SK-N-DZ (cell line): Measurements from ENCODE around the gene KCNV2.

Experiments used
- DNase-seq: peaks from one replicate; pipeline ENCODE4 v3.0.0-alpha.2; 2015; ENCODE audit warnings: low spot score

Gene KCNV2

DNA sequence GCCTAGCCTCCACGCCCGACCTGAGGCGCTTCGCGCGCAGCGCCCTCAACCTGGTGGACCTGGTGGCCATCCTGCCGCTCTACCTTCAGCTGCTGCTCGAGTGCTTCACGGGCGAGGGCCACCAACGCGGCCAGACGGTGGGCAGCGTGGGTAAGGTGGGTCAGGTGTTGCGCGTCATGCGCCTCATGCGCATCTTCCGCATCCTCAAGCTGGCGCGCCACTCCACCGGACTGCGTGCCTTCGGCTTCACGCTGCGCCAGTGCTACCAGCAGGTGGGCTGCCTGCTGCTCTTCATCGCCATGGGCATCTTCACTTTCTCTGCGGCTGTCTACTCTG lies 1.4 kb downstream of the KCNV2 start:
- no peak for DNase-seq

DNA sequence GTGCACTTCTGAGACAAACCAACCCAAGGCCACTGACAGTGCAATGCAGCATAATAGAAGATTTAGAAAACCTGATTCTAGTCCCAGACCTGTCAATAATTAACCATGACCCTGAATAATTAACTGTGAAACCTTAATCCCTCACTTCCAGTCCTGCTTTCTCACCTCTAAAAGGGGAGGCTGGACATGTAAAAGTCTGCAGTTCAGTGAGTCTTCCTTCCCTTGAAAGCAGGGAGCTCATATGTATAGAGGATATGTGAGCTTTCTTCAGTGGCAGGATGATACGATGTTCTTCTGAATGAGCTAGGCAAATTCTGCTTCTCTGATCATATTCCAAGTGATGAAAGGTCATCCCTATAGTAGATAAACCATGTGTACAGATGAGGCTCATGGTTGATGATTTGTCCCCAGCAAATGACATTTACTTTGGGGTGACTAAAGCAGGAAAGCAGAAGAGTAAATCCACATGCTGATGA lies 2.9 kb downstream of the KCNV2 start:
- no peak for DNase-seq

DNA sequence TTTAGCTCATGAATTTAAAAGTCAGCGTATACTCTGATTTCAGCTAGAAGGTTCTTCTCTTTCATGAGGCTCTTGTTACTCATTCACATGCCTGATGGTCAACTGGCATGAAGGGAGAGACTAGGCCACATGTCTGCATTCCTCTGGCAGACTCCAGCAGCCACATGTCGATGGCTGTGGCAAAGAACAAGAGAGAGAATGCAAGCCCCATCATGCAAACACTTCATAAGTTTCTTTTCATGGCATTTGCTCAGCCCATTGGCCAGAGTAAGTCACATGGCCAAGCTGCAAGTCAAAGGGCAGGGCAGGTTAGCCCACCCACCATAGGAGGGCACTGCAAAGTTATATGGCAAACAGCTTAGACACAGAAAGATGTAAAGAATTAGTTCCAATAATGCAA lies 5.4 kb downstream of the KCNV2 start:
- peak; percentile 6 for DNase-seq

DNA sequence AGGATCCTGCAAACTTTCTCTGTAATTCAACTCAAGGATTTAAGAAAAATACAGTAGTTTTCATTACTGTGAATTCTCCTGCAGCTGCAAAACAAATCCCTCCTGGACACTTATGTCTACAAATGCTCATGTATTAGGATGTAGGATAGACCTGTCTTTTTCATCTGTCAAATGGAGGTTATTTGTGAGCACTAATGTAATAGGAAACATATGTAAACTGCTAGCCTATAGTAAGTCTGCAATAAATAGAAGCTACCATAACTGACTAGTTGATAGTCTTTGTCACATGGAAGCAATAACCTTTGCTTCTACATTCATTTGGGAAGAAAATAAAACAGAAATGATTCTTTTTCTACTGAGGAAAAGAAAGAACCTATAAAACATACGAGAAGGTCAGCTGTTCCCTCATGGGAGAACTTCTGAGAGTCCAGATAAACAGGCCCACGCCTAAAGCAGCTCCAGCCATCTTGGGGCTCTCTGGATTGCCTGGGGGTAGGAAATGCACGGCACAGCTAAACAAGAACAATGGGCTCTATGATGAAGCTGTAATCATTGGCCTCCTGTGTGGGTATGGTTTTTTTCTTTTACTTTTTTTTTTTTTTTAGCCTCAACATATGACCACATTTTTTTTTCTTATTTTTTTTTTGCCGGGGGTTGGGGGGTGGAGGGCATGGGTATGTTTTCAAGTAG lies 6.2 kb downstream of the KCNV2 start:
- no peak for DNase-seq

DNA sequence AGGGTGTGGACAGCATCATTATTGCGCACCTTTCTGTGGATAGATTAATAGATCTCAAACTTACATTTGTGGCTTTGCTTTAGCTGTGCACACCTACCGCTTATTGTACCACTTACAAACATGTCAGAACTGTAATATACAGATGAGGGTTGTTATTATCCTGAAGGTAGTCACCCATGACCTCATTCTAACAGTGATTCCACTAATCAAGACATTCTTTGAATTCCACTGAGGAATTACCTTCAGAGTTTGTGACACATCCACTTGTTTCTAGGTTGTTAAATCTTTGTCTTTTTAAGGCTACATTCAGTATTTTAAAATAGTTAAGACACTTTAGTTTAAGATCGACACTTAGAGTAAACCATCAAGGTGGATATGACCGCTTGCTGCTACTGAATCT lies 7.8 kb downstream of the KCNV2 start:
- DNase-seq = no peak

DNA sequence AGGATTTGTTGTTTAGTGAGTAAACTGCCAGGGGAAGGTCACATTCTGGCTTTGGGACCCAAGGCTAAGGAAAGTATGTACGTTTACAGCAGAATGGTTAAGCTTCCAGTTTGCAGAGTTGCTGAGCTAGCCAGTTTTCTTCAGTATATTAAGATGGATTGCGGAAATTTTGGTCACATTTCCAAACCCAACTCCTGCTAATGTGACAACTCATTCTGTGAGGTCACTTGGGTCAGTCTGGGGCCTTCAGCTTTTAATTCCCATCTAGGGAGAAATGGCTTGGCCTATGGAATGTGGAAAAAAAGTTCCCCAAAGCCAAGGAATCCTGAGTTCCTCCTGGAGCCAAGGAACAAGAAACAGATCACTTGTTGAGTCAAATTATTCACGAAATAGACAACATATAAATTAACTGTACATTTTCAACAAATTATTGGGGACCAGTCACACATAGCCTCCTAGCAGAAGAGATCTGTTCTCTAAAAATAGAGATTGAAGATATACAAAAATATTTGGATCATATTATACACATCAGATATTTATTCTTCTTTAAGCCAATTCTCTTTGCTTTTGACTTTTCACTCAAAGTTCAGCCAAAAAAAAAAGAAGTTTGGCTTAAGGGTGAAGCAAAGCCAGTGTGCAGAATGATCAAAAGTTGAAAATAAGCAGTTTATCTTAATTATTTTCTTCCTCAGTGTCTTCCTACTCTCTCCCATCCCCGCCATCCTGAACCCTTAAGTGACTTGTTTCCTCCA lies 8.8 kb downstream of the KCNV2 start:
- no peak for DNase-seq

DNA sequence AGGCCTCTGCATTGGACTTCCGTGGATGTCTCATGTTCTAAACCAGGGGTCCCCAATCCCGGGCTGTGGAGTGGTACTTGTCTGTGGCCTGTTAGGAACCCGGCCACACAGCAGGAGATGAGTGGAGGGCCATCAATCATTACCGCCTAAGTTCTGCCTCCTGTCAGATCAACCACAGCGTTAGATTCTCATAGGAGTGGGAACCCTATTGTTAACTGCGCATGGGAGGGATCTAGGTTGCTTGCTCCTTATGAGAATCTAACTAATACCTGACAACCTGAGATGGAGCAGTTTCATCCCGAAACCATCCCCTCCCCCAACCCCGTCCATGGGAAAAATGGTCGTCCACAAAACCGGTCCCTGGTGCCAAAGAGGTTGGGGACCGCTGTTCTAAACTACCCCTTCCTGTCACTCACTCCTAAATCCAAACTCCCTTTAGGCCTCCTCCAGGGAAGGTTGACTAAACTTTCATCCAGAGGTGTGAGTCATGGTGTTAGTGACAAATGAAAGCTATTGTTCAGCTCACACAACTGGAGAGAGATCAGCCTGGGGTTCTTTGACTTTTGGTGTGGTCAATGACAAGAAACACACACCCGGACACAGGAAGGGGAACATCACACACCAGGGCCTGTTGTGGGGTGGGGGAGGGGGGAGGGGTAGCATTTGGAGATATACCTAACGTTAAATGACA lies 9.5 kb downstream of the KCNV2 start:
- no peak for DNase-seq

DNA sequence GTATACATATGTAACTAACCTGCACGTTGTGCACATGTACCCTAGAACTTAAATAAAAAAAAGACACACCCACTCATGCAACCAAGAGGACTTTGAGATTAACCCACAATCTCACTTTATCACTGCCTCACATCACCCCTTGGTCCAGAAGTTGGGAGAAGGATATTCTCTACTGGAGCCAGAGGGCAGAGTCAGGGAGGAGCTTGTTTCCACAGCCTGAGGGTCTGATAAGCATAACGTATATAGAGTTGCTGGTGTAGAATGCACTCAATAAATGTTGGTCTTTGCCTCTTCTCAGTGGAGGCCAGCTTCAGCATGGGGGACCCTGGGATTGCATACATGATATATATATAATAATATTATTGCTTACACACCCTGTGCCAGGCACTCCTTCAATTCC lies 10.1 kb downstream of the KCNV2 start:
- no peak for DNase-seq

DNA sequence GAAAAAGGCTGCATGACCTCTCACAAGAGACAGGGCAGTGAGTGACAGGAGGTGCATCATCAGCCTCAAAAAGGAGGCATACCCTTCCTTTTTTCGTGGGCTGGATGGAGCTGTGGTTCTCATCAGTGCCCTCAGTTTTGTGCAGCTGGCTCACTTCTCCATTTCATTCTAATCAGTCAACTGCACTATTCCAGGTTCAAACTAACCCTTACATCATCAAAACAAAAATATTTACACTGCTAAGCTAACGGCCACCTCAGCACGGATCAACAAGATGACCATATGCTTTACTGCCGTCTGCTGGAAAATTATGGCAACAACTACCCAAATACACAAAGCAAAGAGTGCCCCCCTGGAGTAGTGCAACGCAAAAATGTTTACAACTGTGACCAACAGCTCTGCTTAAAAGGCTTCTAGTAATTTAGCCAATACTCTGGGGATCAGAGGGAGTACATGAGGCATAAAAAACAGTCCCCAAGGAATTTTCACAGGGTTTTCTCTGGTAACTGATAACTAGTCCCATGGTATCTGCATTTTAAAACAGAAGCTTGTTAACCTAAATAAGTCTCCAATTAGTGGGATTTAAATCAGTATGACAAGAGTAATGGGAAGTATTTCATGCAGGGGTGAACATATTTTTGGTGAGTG lies 10.8 kb downstream of the KCNV2 start:
- peak; percentile 5 for DNase-seq

DNA sequence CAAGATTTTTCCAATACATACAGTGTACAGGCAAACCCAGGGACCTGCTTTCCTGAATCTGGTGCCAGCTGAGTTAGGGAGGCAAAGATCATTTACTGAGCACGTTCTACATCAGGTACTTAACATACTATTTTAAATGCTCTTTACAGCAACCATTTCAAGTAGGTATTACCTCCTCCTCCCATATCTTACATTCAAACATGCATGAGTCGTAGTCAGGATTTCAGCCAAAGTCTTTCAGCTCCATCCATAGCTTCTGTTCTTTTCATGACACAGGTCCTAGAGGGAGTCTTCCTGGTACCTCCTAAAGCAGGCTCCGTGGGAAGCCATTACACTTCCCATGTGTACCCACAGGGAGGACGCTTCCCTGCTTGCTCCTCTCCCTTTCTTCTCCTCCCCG lies 11.7 kb downstream of the KCNV2 start:
- no peak for DNase-seq

DNA sequence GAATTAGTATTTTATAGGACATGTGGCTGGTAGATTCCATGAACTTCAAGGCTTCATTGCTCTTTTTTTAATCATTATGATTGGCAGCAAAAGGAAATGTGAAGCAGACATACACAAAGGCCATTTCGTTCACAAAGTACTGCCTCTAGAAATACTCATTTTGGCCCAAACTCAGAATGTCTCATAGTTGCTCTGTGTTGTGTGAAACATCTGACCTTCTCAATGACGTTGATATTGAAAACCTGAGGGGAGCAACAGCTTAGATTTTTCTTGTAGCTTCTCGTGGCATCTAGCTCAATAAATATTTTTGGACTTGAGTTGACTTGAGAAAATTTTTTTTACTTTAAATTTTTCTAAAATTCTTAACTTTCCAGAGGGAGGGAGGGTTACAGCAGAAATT lies 12.4 kb downstream of the KCNV2 start:
- DNase-seq = no peak

DNA sequence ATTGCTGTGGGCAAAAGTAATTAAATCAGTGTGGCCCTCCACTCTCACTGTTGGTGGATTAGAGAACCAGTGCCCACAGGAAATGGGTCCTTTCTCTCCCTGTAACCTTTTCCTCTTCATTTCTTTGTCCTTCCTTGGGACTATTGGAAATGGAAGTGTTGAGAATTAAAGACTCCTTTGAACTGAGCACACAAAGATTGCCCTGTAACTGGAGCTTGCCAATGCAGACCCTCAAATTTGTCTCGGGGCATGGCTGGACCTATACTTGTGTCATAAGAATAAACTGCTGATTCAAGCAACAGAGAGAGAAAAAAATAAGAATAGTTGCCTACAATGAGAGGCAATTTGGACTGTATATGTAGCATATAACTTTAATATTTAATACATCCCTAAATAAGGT lies 13.7 kb downstream of the KCNV2 start:
- DNase-seq = no peak

DNA sequence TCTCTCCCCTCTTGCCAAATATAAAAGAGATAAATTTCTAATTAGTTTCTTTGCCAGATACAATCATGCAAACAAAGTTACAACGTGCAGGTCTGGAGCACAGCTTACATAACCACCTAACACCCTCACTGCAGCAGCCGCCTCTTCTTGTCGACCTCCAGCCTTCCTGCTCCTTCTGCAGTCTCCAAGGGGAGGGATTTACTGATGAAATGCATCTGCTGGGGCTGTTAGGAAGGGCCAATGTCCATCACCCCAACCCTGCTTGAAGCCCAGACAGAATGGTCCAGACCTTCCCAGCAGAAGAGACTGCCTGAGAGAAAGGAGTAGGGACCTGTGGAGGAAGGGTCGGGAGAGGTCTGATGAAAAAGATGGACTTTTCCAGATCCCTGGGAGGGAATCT lies 15.2 kb downstream of the KCNV2 start:
- no peak for DNase-seq

DNA sequence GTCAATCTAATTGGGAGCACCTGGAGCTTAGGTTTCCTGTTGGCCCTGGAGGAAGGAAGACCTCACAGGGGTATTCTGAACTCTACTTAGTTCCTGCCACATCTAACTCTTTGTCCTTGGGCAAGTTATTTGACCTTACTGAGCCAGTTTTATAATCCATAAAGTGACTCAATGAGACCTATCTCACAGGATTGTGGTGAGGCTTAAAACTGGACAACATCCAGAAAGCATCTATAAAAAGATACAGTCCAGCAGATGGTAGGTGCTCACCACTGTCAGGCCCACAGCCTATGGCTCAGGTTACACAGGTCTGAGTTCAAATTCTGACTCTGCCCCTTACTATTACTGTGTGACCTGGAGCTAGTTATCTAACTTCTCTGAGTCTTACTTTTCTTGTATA lies 23.3 kb downstream of the KCNV2 start:
- no peak for DNase-seq

DNA sequence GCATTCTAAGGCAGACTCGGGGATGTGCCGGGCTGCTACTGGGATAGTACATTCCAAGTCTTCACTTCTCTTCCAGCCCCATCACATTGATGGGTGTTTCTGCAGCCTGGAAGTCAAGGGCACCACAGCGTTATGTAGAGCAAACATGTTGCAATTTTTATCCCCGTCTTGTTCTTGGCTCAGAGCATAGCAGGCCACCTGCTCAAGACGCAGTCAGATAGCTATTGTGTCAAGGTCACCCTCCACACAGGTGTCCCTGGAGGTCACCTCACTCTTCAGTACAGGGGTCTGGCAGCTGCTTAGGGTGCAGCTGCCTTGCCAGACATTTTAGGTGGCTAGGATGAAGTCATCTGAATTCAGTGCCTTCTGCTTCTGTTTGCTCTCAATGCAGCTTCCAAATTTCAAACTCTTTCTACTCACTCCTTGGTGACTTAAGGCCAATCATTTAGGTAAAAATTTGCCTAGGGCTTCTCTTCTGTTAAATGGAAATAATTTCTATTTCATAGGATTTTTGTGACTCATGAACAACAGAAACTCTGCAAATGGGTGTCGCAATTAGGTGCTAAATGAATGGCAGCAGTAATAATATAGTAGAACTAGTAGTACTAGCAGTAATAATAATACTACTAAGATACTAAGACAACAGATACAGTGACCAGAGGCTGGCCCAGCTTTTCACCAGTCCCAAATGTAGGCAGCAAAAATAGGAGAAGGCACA lies 24.3 kb downstream of the KCNV2 start:
- no peak for DNase-seq

DNA sequence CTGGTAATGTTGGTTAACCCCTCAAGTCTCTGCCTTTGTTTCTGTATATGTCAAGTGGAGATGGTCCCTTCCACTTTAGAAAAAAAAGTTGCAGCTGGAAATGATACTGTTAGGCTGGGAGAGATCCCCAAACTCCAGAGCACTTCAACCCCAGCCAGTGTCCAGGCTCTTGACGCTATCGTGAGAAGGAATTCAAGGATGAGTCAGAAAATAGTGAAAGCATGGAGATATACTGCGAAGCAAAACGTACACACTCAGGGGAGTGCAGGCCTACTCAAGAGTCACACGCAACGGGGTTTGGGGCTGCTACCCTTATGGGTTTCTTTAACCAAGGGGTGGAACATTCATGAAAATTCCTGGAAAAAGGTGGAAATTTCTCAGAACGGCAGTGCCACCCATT lies 24.9 kb downstream of the KCNV2 start:
- no peak for DNase-seq

DNA sequence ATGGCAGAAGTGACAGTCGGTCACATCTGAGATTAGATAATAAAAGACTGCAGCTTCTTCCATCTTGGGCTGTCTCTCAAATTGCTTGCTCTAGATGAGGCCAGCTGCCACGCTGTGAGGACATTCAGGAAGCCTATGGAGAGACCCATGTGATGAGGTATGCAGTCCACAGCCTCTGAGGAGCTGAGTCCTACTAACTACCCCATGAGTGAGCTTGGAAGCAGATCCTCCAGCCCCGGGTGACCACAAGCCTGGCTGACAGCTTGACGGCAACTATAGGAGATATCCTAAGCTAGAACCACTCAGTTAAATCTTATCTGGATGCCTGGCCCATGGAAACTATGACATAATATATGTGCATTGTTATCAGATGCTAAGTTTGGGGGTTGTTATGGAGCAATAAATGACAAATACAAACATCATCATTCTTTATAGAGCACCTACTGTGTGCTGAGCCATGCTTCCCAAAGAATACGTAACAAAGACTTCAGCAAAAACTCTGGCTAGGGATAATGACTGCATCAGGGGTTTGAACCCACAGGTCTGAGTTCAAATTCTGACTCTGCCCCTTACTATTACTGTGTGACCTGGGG lies 26.7 kb downstream of the KCNV2 start:
- no peak for DNase-seq

DNA sequence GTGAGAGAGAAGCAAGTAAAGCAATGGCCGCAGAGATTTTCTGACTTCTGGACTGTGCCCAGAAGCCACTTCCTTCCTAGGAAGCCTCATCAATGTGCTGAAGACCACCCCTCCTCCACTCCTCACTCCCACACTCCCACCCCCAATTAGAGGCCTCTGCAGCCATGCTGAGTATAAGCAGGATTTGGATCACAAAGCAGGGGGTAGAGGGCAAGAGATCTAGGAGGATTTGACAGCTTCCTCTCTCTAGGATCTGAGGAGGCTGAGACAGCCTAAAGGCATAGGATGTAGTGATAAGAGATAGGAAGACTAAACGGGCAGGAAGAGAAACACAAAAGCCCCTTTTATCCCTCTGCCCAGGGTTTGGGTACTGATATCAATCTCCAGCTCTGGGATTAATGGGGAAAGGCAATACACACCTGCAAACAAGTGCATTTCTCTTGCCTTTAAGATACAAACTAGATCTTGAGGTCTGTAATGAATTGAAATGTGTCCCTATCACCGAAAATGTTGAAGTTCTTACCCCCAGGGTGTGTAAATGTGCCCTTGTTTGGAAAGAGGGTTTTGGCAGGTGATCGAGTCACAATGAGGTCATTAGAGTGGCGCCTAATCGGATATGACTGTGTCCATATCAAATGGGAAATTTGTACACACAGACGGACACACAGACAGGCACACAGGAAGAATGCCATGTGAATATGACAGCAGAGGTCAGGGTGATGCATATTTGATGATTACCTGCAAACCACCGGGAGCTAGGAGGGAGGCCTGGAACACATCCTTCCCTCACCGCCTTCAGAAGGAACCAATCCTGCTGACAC lies 28.5 kb downstream of the KCNV2 start:
- DNase-seq = no peak

DNA sequence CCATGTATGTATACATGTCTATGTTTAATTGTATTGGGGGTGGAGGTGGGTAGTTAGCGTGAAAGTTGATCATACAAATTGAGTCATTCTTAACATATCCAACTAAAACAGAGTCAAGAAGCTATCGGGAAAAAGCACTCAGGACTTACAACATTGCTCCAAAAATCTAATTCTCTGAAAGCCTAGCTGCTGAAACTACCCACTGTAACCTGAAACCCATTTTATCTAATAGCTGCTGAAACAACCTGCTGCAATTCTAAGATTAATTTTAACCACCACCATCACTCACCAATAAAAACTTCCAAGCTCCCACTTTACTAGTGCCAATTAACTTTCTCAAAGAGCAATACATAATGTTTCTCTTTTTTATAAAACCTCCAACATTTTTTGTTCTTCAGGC lies 32.2 kb downstream of the KCNV2 start:
- DNase-seq = no peak

DNA sequence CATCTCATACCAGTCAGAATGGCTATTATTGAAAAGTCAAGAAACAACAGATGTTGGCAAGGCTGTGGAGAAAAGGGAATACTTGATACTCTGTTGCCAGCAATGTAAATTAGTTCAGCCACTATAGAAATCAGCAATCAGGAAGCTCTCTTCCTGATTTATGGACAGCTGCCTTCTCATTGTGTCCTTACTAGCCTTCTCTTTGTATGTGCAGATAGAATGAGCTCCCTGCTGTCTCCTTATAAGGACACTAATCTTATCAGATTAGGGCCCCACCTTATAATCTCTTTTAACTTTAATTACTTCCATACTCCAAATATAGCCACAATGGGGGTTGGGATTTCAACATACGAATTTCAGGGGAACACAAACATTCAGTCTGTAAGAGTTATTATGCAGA lies 38.0 kb downstream of the KCNV2 start:
- DNase-seq = peak; percentile 9
